GM13976 (cell line): ENCODE data around the gene KCNC1.

Experiments used
- DNase-seq: peaks from one replicate; pipeline ENCODE4 v3.0.0; 2012; ENCODE audit warnings: low spot score
- in situ Hi-C: fragments of 300-500 bp; cut with MboI; formaldehyde crosslinking; loops from one replicate; pipeline ENCODE4 v1.12.0; 2022; ENCODE audit warnings: low sequenced_read_pairs, mixed read lengths, inconsistent platforms; ENCODE audit not compliant: unreplicated experiment
- TF ChIP-seq, protein P1 (sequence below): IDR thresholded peaks from 2 replicates; pipeline ENCODE4 v1.5.1; 2012; ENCODE audit warnings: borderline replicate concordance, mild to moderate bottlenecking; ENCODE audit not compliant: insufficient read depth; ENCODE audit errors: extremely low read depth, missing control alignments, control extremely low read depth

The KCNC1 gene

DNA sequence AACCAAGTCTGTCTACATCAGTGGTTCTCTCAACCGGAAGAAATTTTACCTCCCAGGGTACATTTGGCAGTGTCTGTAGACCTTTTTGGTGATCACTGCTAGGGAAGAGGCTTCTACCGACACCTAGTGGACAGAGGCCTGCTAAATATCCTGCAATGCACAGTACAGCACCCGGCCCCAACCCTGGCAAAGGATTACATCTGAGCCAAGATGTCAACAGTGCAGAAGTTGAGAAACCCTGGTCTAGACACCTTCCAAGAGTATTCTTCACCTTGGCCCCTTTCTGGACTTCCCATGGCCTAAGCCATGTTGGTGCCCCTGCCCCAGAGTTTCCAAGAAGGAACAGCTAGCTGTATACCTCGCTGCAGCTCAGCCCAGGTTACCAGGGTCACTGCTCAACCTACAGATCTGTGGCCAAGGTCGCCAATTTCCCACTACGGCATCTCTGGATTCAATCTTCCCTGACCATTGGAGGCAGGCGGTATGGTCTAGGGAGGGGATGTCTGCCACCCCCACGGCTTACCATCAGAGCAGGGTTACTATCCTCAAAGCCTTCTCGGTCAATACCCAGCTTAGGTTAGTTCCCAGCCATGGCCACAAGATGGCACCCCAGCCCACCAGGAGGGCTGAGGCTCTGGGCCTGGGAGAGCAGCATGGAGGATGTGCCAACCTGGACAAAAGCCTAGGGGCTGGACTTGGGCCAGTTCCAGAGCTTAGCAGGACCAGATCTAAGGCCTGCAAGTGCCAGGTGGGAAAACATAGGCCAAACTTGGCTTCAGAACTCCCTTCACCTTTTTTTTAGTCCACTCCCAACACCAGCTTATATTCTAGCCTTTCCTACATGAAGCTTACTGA, 3.7 kb upstream of the KCNC1 start:
- in situ Hi-C loops = no loop called here
- DNase-seq = peak; percentile 86
- TF ChIP-seq, protein P1, sequence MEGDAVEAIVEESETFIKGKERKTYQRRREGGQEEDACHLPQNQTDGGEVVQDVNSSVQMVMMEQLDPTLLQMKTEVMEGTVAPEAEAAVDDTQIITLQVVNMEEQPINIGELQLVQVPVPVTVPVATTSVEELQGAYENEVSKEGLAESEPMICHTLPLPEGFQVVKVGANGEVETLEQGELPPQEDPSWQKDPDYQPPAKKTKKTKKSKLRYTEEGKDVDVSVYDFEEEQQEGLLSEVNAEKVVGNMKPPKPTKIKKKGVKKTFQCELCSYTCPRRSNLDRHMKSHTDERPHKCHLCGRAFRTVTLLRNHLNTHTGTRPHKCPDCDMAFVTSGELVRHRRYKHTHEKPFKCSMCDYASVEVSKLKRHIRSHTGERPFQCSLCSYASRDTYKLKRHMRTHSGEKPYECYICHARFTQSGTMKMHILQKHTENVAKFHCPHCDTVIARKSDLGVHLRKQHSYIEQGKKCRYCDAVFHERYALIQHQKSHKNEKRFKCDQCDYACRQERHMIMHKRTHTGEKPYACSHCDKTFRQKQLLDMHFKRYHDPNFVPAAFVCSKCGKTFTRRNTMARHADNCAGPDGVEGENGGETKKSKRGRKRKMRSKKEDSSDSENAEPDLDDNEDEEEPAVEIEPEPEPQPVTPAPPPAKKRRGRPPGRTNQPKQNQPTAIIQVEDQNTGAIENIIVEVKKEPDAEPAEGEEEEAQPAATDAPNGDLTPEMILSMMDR = peak; percentile 90

DNA sequence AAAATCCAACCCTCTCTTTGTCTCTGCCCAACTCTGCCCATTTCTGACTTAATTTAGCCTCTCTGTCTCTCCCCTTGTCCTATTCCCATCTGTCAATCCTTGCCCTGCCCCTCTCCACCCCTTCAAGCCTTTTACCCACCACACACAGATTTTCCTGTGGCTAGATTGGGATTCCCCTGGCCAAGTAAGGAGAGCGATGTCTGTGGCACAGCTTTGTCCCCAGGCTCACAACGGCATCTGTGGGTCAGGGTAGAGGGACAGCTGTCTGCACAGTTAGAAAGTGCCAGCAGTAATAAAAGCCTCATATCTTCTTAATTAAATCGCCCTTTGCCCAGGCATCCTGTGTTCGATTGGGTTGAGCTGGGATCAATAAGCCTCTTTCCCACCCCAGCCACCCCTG, 1.3 kb upstream of the KCNC1 start:
- DNase-seq = no peak
- in situ Hi-C loops = no loop called here
- TF ChIP-seq, protein P1 = no peak

DNA sequence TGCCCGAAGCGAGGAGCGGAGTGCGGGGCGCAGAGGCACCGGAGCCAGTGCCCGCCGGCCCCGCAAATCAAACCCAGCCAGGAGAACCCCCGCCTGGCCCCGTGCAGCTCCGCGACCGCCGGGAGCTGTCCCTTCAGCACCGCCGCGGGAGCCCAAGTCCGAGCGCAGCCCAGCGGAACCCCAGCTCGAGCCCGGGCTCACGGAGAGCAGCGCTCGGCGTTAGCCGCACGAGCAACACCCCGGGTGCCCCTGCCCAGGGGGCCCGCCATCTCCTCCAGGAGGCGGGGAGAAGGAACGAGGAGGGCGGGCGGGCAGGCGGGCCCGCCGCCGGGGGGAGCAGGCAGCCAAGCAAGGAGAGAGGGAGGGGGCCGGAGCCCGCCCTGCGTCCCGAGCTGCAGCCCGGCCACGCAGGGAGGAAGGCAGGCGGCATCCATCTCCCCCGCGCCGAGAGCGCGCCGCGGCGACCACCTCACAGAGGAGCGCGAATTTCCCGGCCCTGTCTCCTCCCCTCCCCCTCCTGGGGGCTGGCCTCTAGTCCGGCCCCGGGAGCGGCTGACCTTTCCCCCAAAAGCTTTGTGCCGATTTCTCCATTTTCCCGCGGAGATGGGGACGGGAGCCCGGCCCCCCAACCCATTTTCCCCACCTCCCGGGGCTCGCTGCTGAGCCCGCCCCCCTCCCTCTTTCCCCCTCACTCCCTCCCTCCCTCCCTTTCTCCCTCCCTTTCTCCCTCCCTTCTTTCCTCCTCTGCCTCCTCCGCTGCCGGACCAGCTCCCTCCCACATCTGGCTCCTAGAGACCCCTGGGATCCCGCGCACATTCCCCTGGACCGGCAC, 621 bp downstream of the KCNC1 start:
- in situ Hi-C loops = no loop called here
- peak; percentile 84 for DNase-seq
- TF ChIP-seq, protein P1 = no peak

DNA sequence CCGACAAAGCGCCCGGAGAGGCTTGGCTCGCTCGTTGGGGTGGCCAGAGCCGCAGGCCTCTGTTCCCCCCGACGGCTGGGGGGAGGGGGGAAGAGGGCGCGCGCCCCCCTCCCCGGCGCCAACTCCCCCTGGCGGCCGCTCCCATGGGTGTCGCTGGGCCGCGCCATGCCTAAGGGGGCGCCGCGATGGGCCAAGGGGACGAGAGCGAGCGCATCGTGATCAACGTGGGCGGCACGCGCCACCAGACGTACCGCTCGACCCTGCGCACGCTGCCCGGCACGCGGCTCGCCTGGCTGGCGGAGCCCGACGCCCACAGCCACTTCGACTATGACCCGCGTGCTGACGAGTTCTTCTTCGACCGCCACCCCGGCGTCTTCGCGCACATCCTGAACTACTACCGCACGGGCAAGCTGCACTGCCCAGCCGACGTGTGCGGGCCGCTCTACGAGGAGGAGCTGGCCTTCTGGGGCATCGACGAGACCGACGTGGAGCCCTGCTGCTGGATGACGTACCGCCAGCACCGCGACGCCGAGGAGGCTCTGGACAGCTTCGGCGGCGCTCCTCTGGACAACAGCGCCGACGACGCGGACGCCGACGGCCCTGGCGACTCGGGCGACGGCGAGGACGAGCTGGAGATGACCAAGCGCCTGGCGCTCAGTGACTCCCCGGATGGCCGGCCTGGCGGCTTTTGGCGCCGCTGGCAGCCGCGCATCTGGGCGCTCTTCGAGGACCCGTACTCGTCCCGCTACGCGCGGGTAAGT, 1.4 kb downstream of the KCNC1 start:
- TF ChIP-seq, protein P1 = no peak
- in situ Hi-C loops = no loop called here
- no peak for DNase-seq

DNA sequence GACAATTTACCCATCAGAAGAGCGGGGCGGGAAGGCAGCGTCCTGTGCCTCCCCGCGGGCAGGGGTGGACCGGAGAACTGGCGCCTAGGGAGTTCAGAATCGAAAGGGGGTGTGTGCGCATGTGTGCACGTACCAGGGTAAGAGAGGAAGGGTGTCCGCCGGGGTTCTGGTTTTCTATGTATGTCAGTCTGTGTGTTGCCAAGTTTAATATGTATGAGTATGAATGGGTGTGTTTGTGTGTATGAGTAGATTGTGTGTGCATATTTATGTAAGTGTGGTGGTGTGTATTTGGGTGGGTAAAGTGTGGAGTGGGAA, 2.0 kb downstream of the KCNC1 start:
- in situ Hi-C loops = no loop called here
- TF ChIP-seq, protein P1 = no peak
- no peak for DNase-seq
